GM12873 (cell line): ENCODE measurements around the gene MATN1.

Source experiments
- CTCF ChIP-seq: IDR thresholded peaks from 2 replicates; pipeline ENCODE4 v1.5.1; 2012; ENCODE audit warnings: low read depth, mild to moderate bottlenecking, moderate library complexity, low read length, control low read depth; ENCODE audit not compliant: insufficient read depth; ENCODE audit errors: missing control alignments

Gene MATN1

GRCh38 chr1:30751830-30752650, 28.7 kb upstream of the MATN1 start:
- TF ChIP-seq CTCF, result peak; percentile 16

- TF ChIP-seq CTCF, result no peak
Measured at GRCh38 chr1:30750731-30751291, 27.4 kb upstream of the MATN1 start.

- TF ChIP-seq CTCF, result peak; percentile 3
Measured at GRCh38 chr1:30749691-30750583, 26.6 kb upstream of the MATN1 start.

- TF ChIP-seq CTCF, result no peak
Measured at GRCh38 chr1:30748699-30749401, 25.5 kb upstream of the MATN1 start.

GRCh38 chr1:30748098-30748698, 24.8 kb upstream of the MATN1 start:
- no peak for TF ChIP-seq CTCF

GRCh38 chr1:30747033-30748008, 23.9 kb upstream of the MATN1 start:
- TF ChIP-seq CTCF, result no peak
